Loucy (cell line): ENCODE measurements around the gene ATP8B3.

Source experiments
- H2AFZ ChIP-seq: fragments of 200-600 bp; sonication (generic); 2 replicates; pipeline ENCODE4 v1.6.0; 2016; ENCODE audit warnings: antibody characterized with exemption, mild to moderate bottlenecking, low read length, moderate library complexity
- H3F3A ChIP-seq: fragments of 200-600 bp; 2 replicates; pipeline ENCODE4 v1.6.0; 2016; ENCODE audit warnings: antibody characterized with exemption, low read depth, mild to moderate bottlenecking
- H3K27me3 ChIP-seq: fragments of 200-600 bp; sonication (generic); 2 replicates; pipeline ENCODE4 v1.6.1; 2014; ENCODE audit warnings: low read length, mild to moderate bottlenecking; ENCODE audit not compliant: insufficient read depth, poor library complexity, severe bottlenecking
- H3K36me3 ChIP-seq: fragments of 200-600 bp; sonication (generic); 2 replicates; pipeline ENCODE4 v1.6.1; 2016; ENCODE audit warnings: low read length; ENCODE audit not compliant: insufficient read depth
- H3K4me1 ChIP-seq: fragments of 200-600 bp; sonication (generic); 2 replicates; pipeline ENCODE4 v1.5.1; 2014; ENCODE audit warnings: low read length, mild to moderate bottlenecking; ENCODE audit not compliant: insufficient read depth, poor library complexity, severe bottlenecking
- H3K4me2 ChIP-seq: fragments of 200-600 bp; sonication (generic); 2 replicates; pipeline ENCODE4 v1.6.0; 2014; ENCODE audit warnings: antibody characterized with exemption, low read length, low read depth, mild to moderate bottlenecking; ENCODE audit not compliant: poor library complexity, severe bottlenecking
- H3K4me3 ChIP-seq: fragments of 200-600 bp; sonication (generic); 2 replicates; pipeline ENCODE4 v1.5.1; 2014; ENCODE audit warnings: low read length, mild to moderate bottlenecking, mixed read lengths; ENCODE audit not compliant: poor library complexity, severe bottlenecking
- H3K79me2 ChIP-seq: fragments of 200-600 bp; sonication (generic); 2 replicates; pipeline ENCODE4 v1.6.1; 2014; ENCODE audit warnings: low read length; ENCODE audit not compliant: insufficient read depth
- H3K9ac ChIP-seq: fragments of 200-600 bp; sonication (generic); 2 replicates; pipeline ENCODE4 v1.6.0; 2014; ENCODE audit warnings: mild to moderate bottlenecking, low read depth, low read length, moderate library complexity; ENCODE audit not compliant: poor library complexity, severe bottlenecking
- H3K9me2 ChIP-seq: fragments of 200-600 bp; sonication (generic); replicated peaks from 2 replicates; pipeline ENCODE4 v1.6.1; 2016; ENCODE audit warnings: low read depth, low read length, mixed read lengths
- H3K9me3 ChIP-seq: fragments of 200-600 bp; sonication (generic); 2 replicates; pipeline ENCODE4 v1.6.1; 2014; ENCODE audit warnings: mild to moderate bottlenecking, antibody characterized with exemption, low read length, low read depth; ENCODE audit not compliant: insufficient read depth
- H4K20me1 ChIP-seq: fragments of 200-600 bp; sonication (generic); 2 replicates; pipeline ENCODE4 v1.6.0; 2014; ENCODE audit warnings: antibody characterized with exemption, low read length, mild to moderate bottlenecking; ENCODE audit not compliant: insufficient read depth, poor library complexity, severe bottlenecking
- CTCF ChIP-seq: fragments of 200-600 bp; sonication (generic); conservative IDR thresholded peaks from 2 replicates; pipeline ENCODE4 v1.5.1; 2014; ENCODE audit warnings: mild to moderate bottlenecking, antibody characterized with exemption, low read length
- EZH2phosphoT487 ChIP-seq: fragments of 200-600 bp; IDR thresholded peaks from 2 replicates; pipeline ENCODE4 v1.6.1; 2018; ENCODE audit warnings: antibody characterized with exemption, mild to moderate bottlenecking, moderate library complexity, borderline replicate concordance

ATP8B3 gene

GRCh38 chr19:1819341-1820255 lies 7.5 kb upstream of the ATP8B3 start:
- Histone ChIP-seq H3K27me3 (no peaks in the 10 kb centered on the region), H3K4me1 (no peaks in the 10 kb centered on the region), H3K4me2 (no peak overlapping the region), H4K20me1 (no peaks in the 10 kb centered on the region), H3K36me3 (peaks cover 49% of the 10 kb centered on the region; the same call in 1 of the 2 replicates), H3K9me3 (no peaks in the 10 kb centered on the region), H2AFZ (no peak overlapping the region), H3K9me2 (no peaks in the 10 kb centered on the region), H3K79me2 (no peaks in the 10 kb centered on the region), H3K9ac (no peak overlapping the region), H3K4me3 (no peak overlapping the region), H3F3A (no peaks in the 10 kb centered on the region)
- TF ChIP-seq CTCF (no peak), EZH2phosphoT487 (no peak)

- Histone ChIP-seq H3K9me2 (no peaks in the 10 kb centered on the region), H3F3A (no peaks in the 10 kb centered on the region), H2AFZ (no peak overlapping the region), H3K9me3 (no peaks in the 10 kb centered on the region), H3K36me3 (peaks cover 43% of the 10 kb centered on the region; the same call in 1 of the 2 replicates), H3K27me3 (no peaks in the 10 kb centered on the region), H3K4me2 (no peak overlapping the region), H3K79me2 (no peaks in the 10 kb centered on the region), H3K4me1 (peaks cover 3% of the 10 kb centered on the region), H3K4me3 (no peak overlapping the region), H4K20me1 (no peaks in the 10 kb centered on the region), H3K9ac (no peak overlapping the region)
- no peak for TF ChIP-seq EZH2phosphoT487
- no peak for TF ChIP-seq CTCF
Measured at GRCh38 chr19:1818549-1819195, 6.6 kb upstream of the ATP8B3 start.

GRCh38 chr19:1817553-1818179 lies 5.6 kb upstream of the ATP8B3 start:
- H3K4me1 ChIP-seq: peaks cover 10% of the 10 kb centered on the region
- no peaks in the 10 kb centered on the region for H3K79me2 ChIP-seq
- peaks cover 43% of the 10 kb centered on the region; the same call in 1 of the 2 replicates for H3K36me3 ChIP-seq
- no peak overlapping the region for H3K9ac ChIP-seq
- H3K9me2 ChIP-seq: no peaks in the 10 kb centered on the region
- H3K4me3 ChIP-seq: no peak overlapping the region
- H3K4me2 ChIP-seq: no peak overlapping the region
- no peak overlapping the region for H2AFZ ChIP-seq
- no peaks in the 10 kb centered on the region for H4K20me1 ChIP-seq
- TF ChIP-seq CTCF: no peak
- TF ChIP-seq EZH2phosphoT487: no peak
- no peaks in the 10 kb centered on the region for H3F3A ChIP-seq
- H3K27me3 ChIP-seq: no peaks in the 10 kb centered on the region
- no peaks in the 10 kb centered on the region for H3K9me3 ChIP-seq
